MM.1S (cell line): ENCODE measurements around the gene DCD.

Experiments
- EZH2 ChIP-seq: fragments of 300-600 bp; sonication (generic); optimal IDR thresholded peaks from 2 replicates; pipeline ENCODE3; 2017; ENCODE audit warnings: low read depth, mild to moderate bottlenecking, antibody characterized with exemption, low read length, mixed read lengths
- EZH2phosphoT487 ChIP-seq: fragments of 300-600 bp; sonication (generic); IDR thresholded peaks from 2 replicates; pipeline ENCODE4 v1.6.1; 2018; ENCODE audit warnings: antibody characterized with exemption, low read length
- TF ChIP-seq, protein P1 (sequence below): fragments of 300-600 bp; sonication (generic); IDR thresholded peaks from 2 replicates; pipeline ENCODE4 v1.5.1; 2016; ENCODE audit warnings: antibody characterized with exemption, low read length, mixed read lengths

GRCh38 chr12:54661048-54661447 lies 12.9 kb upstream of the DCD start:
- TF ChIP-seq, protein P1, sequence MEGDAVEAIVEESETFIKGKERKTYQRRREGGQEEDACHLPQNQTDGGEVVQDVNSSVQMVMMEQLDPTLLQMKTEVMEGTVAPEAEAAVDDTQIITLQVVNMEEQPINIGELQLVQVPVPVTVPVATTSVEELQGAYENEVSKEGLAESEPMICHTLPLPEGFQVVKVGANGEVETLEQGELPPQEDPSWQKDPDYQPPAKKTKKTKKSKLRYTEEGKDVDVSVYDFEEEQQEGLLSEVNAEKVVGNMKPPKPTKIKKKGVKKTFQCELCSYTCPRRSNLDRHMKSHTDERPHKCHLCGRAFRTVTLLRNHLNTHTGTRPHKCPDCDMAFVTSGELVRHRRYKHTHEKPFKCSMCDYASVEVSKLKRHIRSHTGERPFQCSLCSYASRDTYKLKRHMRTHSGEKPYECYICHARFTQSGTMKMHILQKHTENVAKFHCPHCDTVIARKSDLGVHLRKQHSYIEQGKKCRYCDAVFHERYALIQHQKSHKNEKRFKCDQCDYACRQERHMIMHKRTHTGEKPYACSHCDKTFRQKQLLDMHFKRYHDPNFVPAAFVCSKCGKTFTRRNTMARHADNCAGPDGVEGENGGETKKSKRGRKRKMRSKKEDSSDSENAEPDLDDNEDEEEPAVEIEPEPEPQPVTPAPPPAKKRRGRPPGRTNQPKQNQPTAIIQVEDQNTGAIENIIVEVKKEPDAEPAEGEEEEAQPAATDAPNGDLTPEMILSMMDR: no peak
- TF ChIP-seq EZH2 (no peak), EZH2phosphoT487 (no peak)
